Adrenal gland (tissue), 12 donors: ENCODE data around the gene CCSER1. TPM values are rescaled to one million over a fixed set of nuclear protein-coding genes. Genes with fewer than 3 reads are reported as not detected.

Experiments used
- DNase-seq, 7 donors: peaks; one replicate each; pipeline ENCODE4 v3.0.0-alpha.2; 2019 to 2020
- H3K27ac ChIP-seq, 5 donors: fragments of 200-600 bp; sonication (generic) in 4 of 5; 1 replicate in 3 of 5; 2 replicates in 2 of 5; pipeline versions ENCODE4 v1.5.1 to v1.8.0; 2016 to 2020; ENCODE audit warnings: mild to moderate bottlenecking in 1 of 5
- H3K27me3 ChIP-seq: fragments of 200-600 bp; 2 replicates; pipeline ENCODE4 v1.8.0; 2021
- H3K36me3 ChIP-seq, 2 donors: fragments of 200-600 bp; replicated peaks in 1 of 2; 1 replicate in 1 of 2; 2 replicates in 1 of 2; pipeline versions ENCODE4 v1.5.1 to v1.8.0; 2018 to 2022
- H3K4me1 ChIP-seq, 2 donors: fragments of 200-600 bp; replicated peaks in 1 of 2; 1 replicate in 1 of 2; 2 replicates in 1 of 2; pipeline versions ENCODE4 v1.5.1 to v1.8.0; 2018 to 2021
- H3K4me3 ChIP-seq, 4 donors: fragments of 200-600 bp; sonication (generic) in 3 of 4; one replicate each; pipeline ENCODE4 v1.5.1; 2016 to 2018
- H3K9me3 ChIP-seq, 3 donors: fragments of 200-600 bp; sonication (generic) in 1 of 3; replicated peaks in 1 of 3; 1 replicate in 2 of 3; 2 replicates in 1 of 3; pipeline versions ENCODE4 v1.5.1 to v1.8.0; 2016 to 2021
- CTCF ChIP-seq, 6 experiments: fragments of 450-650 bp in 4 of 6; fragments of 200-600 bp in 2 of 6; sonication (generic) in 1 of 6; IDR thresholded peaks; 1 replicate in 5 of 6; 2 replicates in 1 of 6; pipeline versions ENCODE4 v1.5.1 to v1.8.0; 2016 to 2021; ENCODE audit warnings: antibody characterized with exemption in 6 of 6, mild to moderate bottlenecking in 2 of 6, moderate library complexity in 1 of 6
- POLR2A ChIP-seq, 2 donors: fragments of 450-650 bp; IDR thresholded peaks; one replicate each; pipeline ENCODE4 v1.6.1; 2017; ENCODE audit warnings: antibody characterized with exemption in 2 of 2, mild to moderate bottlenecking in 2 of 2, moderate library complexity in 1 of 2
- WGBS, 4 donors: extraction: QIAGEN DNeasy Blood & Tissue Kit in 2 of 4; methylation state at CpG; one replicate each; pipeline versions ENCODE4 v1.1.5 to v1.1.7; 2013 to 2017; 5-methylcytosine and 5-hydroxymethylcytosine counted together
- intact Hi-C, 2 donors: fragments of 100-400 bp; cut with DNase I; formaldehyde crosslinking; loops; one replicate each; pipeline versions ENCODE4 v1.14.1 to v1.15.0; 2022 to 2023
- polyA plus RNA-seq, 3 donors: library from polyadenylated mRNA; stranded (reverse); fragments of 200-250 nt in 2 of 3; fragments of 350-450 nt in 1 of 3; fragmentation: Illumina TruSeq in 1 of 3; extraction: RNeasy Lipid Tissue Mini Kit (QIAGEN cat#74804) in 1 of 3; gene quantifications; one replicate each; pipeline ENCODE4 v1.2.3, GENCODE V29; 2013 to 2014
- total RNA-seq, 9 donors: library from RNA; depleted of rRNA in 4 of 9; stranded (reverse); fragments of >200 nt in 4 of 9; fragments of 120-200 nt in 1 of 9; fragmentation: NEBNext Ultra II Directional in 1 of 9; extraction: Animal tissue kit (Norgen Biotek cat#: 25700) in 1 of 9; gene quantifications; one replicate each; pipeline versions ENCODE4 v1.1.0 to v1.2.4, GENCODE V29; 2013 to 2023
- donor health status: healthy with polysubstance abuse.
- donor health status: Bipolar disorder and iron deficiency.
- donor health status: DM: yes; HTN: yes; CAD: no.
- donor health status: DM: no; HTN: no; CAD: no.
- donor health status: DM: no; HTN: no; CAD: no.
- donor health status: DM: yes; HTN: yes; CAD: no.

The CCSER1 gene
- total and polyA plus RNA-seq, 12 donors: 0.14 to 11.7 (median 2.3) TPM; not detected in 1

- intact Hi-C loops: no loop called here
- Histone ChIP-seq H3K4me1 (peaks cover 0 to 6% of the 10 kb centered on the region in 2 donors), H3K4me3 (no peak overlapping the region), H3K9me3 (no peaks in the 10 kb centered on the region), H3K36me3 (no peaks in the 10 kb centered on the region), H3K27me3 (no peaks in the 10 kb centered on the region), H3K27ac (no peak overlapping the region)
- 21 to 36% (median 29%) methylated on average over 2 of the region's 2 CpGs for WGBS, 4 donors
- TF ChIP-seq POLR2A (IDR thresholded peaks at IDR 0.05) (no peak), CTCF (IDR thresholded peaks at IDR 0.05) (no peak)
- DNase-seq: no peak
Measured at GRCh38 chr4:91268913-91269312, 1141.7 kb downstream of the CCSER1 start.

- intact Hi-C loops: no loop called here
- no peaks in the 10 kb centered on the region for H3K36me3 ChIP-seq
- peak in 1 of 7 donors; percentile 6 for DNase-seq
- H3K4me1 ChIP-seq: no peaks in the 10 kb centered on the region
- no peaks in the 10 kb centered on the region for H3K27me3 ChIP-seq
- H3K9me3 ChIP-seq: no peaks in the 10 kb centered on the region
- TF ChIP-seq POLR2A (IDR thresholded peaks at IDR 0.05) (no peak), CTCF (IDR thresholded peaks at IDR 0.05) (no peak)
- 74 to 91% (median 78%) methylated on average over 2 of the region's 2 CpGs for WGBS, 4 donors
- no peak overlapping the region for H3K4me3 ChIP-seq
- no peak overlapping the region for H3K27ac ChIP-seq
Measured at GRCh38 chr4:91279899-91280298, 1152.7 kb downstream of the CCSER1 start.

GRCh38 chr4:91280551-91281290 is 1153.5 kb downstream of the CCSER1 start:
- Histone ChIP-seq H3K27ac (no peak overlapping the region), H3K9me3 (no peaks in the 10 kb centered on the region), H3K4me3 (no peak overlapping the region), H3K27me3 (no peaks in the 10 kb centered on the region), H3K4me1 (no peaks in the 10 kb centered on the region), H3K36me3 (no peaks in the 10 kb centered on the region)
- 57 to 91% (median 76%) methylated on average over 3 of the region's 3 CpGs for WGBS, 4 donors
- no peak for TF ChIP-seq POLR2A (IDR thresholded peaks at IDR 0.05)
- no peak for TF ChIP-seq CTCF (IDR thresholded peaks at IDR 0.05)
- DNase-seq: no peak
- intact Hi-C loops: no loop called here

GRCh38 chr4:91282217-91282616 is 1155.0 kb downstream of the CCSER1 start:
- Histone ChIP-seq H3K36me3 (no peaks in the 10 kb centered on the region), H3K27me3 (no peaks in the 10 kb centered on the region), H3K9me3 (no peaks in the 10 kb centered on the region), H3K27ac (no peak overlapping the region), H3K4me3 (no peak overlapping the region), H3K4me1 (no peaks in the 10 kb centered on the region)
- intact Hi-C loops: no loop called here
- 82 to 94% (median 85%) methylated on average over 3 of the region's 3 CpGs for WGBS, 4 donors
- no peak for DNase-seq
- TF ChIP-seq CTCF (IDR thresholded peaks at IDR 0.05): no peak
